OCI-LY3 (cell line): ENCODE results near the gene ADISSP.

ENCODE experiments used
- H2AFZ ChIP-seq: fragments of 200-600, 300-600 bp; shearing (Covaris generic); 2 replicates; pipeline ENCODE4 v1.6.0; 2014; ENCODE audit warnings: antibody characterized with exemption, low read depth, low read length
- H3K27ac ChIP-seq: fragments of 200-600, 300-600 bp; sonication (generic); 2 replicates; pipeline ENCODE4 v1.5.1; 2014; ENCODE audit warnings: mild to moderate bottlenecking, low read length, moderate library complexity, mixed read lengths
- H3K27me3 ChIP-seq: fragments of 200-600, 300-600 bp; sonication (generic); 2 replicates; pipeline ENCODE4 v1.6.1; 2014; ENCODE audit warnings: low read depth, low read length, mixed read lengths
- H3K36me3 ChIP-seq: fragments of 200-600, 300-600 bp; sonication (generic); replicated peaks from 2 replicates; pipeline ENCODE3; 2014; ENCODE audit warnings: low read depth, low read length, mixed read lengths
- H3K4me1 ChIP-seq: fragments of 300-600, 200-600 bp; sonication (generic); 2 replicates; pipeline ENCODE4 v1.6.1; 2014; ENCODE audit warnings: low read length, mixed read lengths
- H3K4me2 ChIP-seq: fragments of 200-600, 300-600 bp; sonication (generic); 2 replicates; pipeline ENCODE4 v1.6.1; 2014; ENCODE audit warnings: low read length, mixed read lengths
- H3K4me3 ChIP-seq: fragments of 300-600, 200-600 bp; sonication (generic); 2 replicates; pipeline ENCODE4 v1.5.1; 2014; ENCODE audit warnings: antibody characterized with exemption, mild to moderate bottlenecking, low read length, moderate library complexity
- H3K79me2 ChIP-seq: fragments of 300-600, 200-600 bp; shearing (Covaris generic); 2 replicates; pipeline ENCODE4 v1.6.1; 2014; ENCODE audit warnings: mild to moderate bottlenecking, low read length, mixed read lengths
- H3K9ac ChIP-seq: fragments of 300-600, 200-600 bp; shearing (Covaris generic); 2 replicates; pipeline ENCODE4 v1.6.0; 2014; ENCODE audit warnings: mild to moderate bottlenecking, low read length, moderate library complexity
- H3K9me3 ChIP-seq: fragments of 200-600, 300-600 bp; shearing (Covaris generic); 2 replicates; pipeline ENCODE4 v1.6.1; 2014; ENCODE audit warnings: low read length, mixed read lengths; ENCODE audit not compliant: insufficient read depth
- H4K20me1 ChIP-seq: fragments of 200-600, 300-600 bp; sonication (generic); 2 replicates; pipeline ENCODE4 v1.6.1; 2016; ENCODE audit warnings: low read length, mixed read lengths; ENCODE audit not compliant: insufficient read depth
- CTCF ChIP-seq: fragments of 200-600, 300-600 bp; sonication (generic); IDR thresholded peaks from 2 replicates; pipeline ENCODE4 v1.5.1; 2014; ENCODE audit warnings: antibody characterized with exemption, low read length, low read depth
- EZH2phosphoT487 ChIP-seq: fragments of 200-600 bp; shearing (Covaris generic); IDR thresholded peaks from 2 replicates; pipeline ENCODE4 v1.6.1; 2018; ENCODE audit warnings: antibody characterized with exemption, mixed run types, low read depth

Gene ADISSP

GRCh38 chr20:3785240-3786125 lies 17.9 kb upstream of the ADISSP start:
- no peaks in the 10 kb centered on the region for H3K36me3 ChIP-seq
- H3K9me3 ChIP-seq: no peaks in the 10 kb centered on the region
- H3K9ac ChIP-seq: no peak overlapping the region
- H3K4me3 ChIP-seq: peak overlapping the region; percentile 73
- peak overlapping the region; percentile 65 for H3K4me2 ChIP-seq
- peaks cover 4% of the 10 kb centered on the region; the same call in 1 of the 2 replicates for H4K20me1 ChIP-seq
- H2AFZ ChIP-seq: no peak overlapping the region
- TF ChIP-seq EZH2phosphoT487: no peak
- no peak for TF ChIP-seq CTCF
- no peak overlapping the region for H3K27ac ChIP-seq
- H3K27me3 ChIP-seq: 0 out of 2 replicates have a peak, but pooled peaks cover 3% of the 10 kb centered on the region
- peaks cover 13% of the 10 kb centered on the region for H3K4me1 ChIP-seq
- H3K79me2 ChIP-seq: peaks cover 6% of the 10 kb centered on the region; the same call in 1 of the 2 replicates

- H3K79me2 ChIP-seq: peaks cover 6% of the 10 kb centered on the region; the same call in 1 of the 2 replicates
- no peaks in the 10 kb centered on the region for H3K36me3 ChIP-seq
- H2AFZ ChIP-seq: no peak overlapping the region
- no peaks in the 10 kb centered on the region for H3K9me3 ChIP-seq
- H3K4me3 ChIP-seq: no peak overlapping the region
- no peak overlapping the region for H3K27ac ChIP-seq
- no peak for TF ChIP-seq EZH2phosphoT487
- TF ChIP-seq CTCF: no peak
- H4K20me1 ChIP-seq: peaks cover 4% of the 10 kb centered on the region; the same call in 1 of the 2 replicates
- H3K4me2 ChIP-seq: no peak overlapping the region
- H3K27me3 ChIP-seq: 0 out of 2 replicates have a peak, but pooled peaks cover 3% of the 10 kb centered on the region
- peaks cover 15% of the 10 kb centered on the region for H3K4me1 ChIP-seq
- H3K9ac ChIP-seq: no peak overlapping the region
Measured at GRCh38 chr20:3784863-3785239, 17.3 kb upstream of the ADISSP start.

- H3K4me3 ChIP-seq: no peak overlapping the region
- H3K27ac ChIP-seq: no peak overlapping the region
- H3K4me2 ChIP-seq: no peak overlapping the region
- no peaks in the 10 kb centered on the region for H3K9me3 ChIP-seq
- no peaks in the 10 kb centered on the region for H3K36me3 ChIP-seq
- peaks cover 4% of the 10 kb centered on the region; the same call in 1 of the 2 replicates for H4K20me1 ChIP-seq
- no peak for TF ChIP-seq CTCF
- no peak for TF ChIP-seq EZH2phosphoT487
- 0 out of 2 replicates have a peak, but pooled peaks cover 3% of the 10 kb centered on the region for H3K27me3 ChIP-seq
- no peak overlapping the region for H3K9ac ChIP-seq
- no peak overlapping the region for H2AFZ ChIP-seq
- peaks cover 15% of the 10 kb centered on the region for H3K4me1 ChIP-seq
- H3K79me2 ChIP-seq: peaks cover 6% of the 10 kb centered on the region; the same call in 1 of the 2 replicates
Measured at GRCh38 chr20:3784216-3784853, 16.8 kb upstream of the ADISSP start.
